ENCODE results near the gene DMRT3.

DNA sequence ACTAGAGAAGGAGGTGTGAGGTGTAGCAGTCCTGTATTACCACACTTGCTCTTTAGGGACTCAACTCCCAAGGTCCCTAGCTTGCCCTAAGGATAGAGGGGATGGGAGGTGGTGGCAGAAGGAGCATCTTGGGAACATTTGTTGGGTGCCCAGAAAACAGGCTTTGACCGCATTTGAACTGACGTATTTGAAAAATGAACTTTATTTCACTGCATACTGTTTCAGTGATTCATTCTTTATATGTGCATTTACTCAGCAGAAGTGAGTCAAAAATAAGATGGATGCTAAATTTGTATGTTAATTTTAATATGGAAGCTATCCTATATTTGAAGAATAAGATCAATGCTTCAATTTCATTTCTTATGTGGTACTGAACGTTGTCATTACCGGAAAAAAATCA, 18.7 kb downstream of the DMRT3 start:
- TF ChIP-seq GATA2 (IDR thresholded peaks at IDR 0.05; ENCODE audit: low read depth, low read length), result no peak
- no peak for TF ChIP-seq GATA3 (IDR thresholded peaks at IDR 0.05; ENCODE audit: low read depth, low read length)
